SKM-1 treated with dmso at 0.1 percent for 144 hours (cell line): ENCODE data around the gene SGIP1.

Experiments used
- DNase-seq: peaks from one replicate; lab custom pipeline; 2025; ENCODE audit not compliant: unreplicated experiment; lab: John Stamatoyannopoulos, UW

The SGIP1 gene

GRCh38 chr1:66533804-66534740, at the start of gene SGIP1:
TSS of gene SGIP1 (plus strand) at chr1:66534153. CDS start at chr1:66534359, 206 bp downstream.
- DNase-seq = no peak

- DNase-seq = no peak
Measured at GRCh38 chr1:66489151-66489550, 44.8 kb upstream of the SGIP1 start.

GRCh38 chr1:66489972-66490601, 43.9 kb upstream of the SGIP1 start:
- DNase-seq = no peak

- no peak for DNase-seq
Measured at GRCh38 chr1:66490816-66491215, 43.1 kb upstream of the SGIP1 start.

- DNase-seq = no peak
Measured at GRCh38 chr1:66492424-66492823, 41.5 kb upstream of the SGIP1 start.

- DNase-seq = no peak
Measured at GRCh38 chr1:66493731-66494130, 40.2 kb upstream of the SGIP1 start.

- no peak for DNase-seq
Measured at GRCh38 chr1:66494482-66494881, 39.5 kb upstream of the SGIP1 start.

- no peak for DNase-seq
Measured at GRCh38 chr1:66495495-66495894, 38.5 kb upstream of the SGIP1 start.

GRCh38 chr1:66497910-66498309, 36.0 kb upstream of the SGIP1 start:
- no peak for DNase-seq

GRCh38 chr1:66500301-66500700, 33.7 kb upstream of the SGIP1 start:
- no peak for DNase-seq

GRCh38 chr1:66502086-66502485, 31.9 kb upstream of the SGIP1 start:
- no peak for DNase-seq

GRCh38 chr1:66503841-66504470, 30.0 kb upstream of the SGIP1 start:
- DNase-seq = peak; percentile 46

- DNase-seq = no peak
Measured at GRCh38 chr1:66505671-66506392, 28.1 kb upstream of the SGIP1 start.

- DNase-seq = no peak
Measured at GRCh38 chr1:66506393-66506687, 27.6 kb upstream of the SGIP1 start.

GRCh38 chr1:66506991-66507390, 27.0 kb upstream of the SGIP1 start:
- DNase-seq = no peak

GRCh38 chr1:66510407-66510806, 23.5 kb upstream of the SGIP1 start:
- DNase-seq = no peak

- no peak for DNase-seq
Measured at GRCh38 chr1:66511118-66511517, 22.8 kb upstream of the SGIP1 start.

- DNase-seq = no peak
Measured at GRCh38 chr1:66517959-66518358, 16.0 kb upstream of the SGIP1 start.

- no peak for DNase-seq
Measured at GRCh38 chr1:66518654-66519053, 15.3 kb upstream of the SGIP1 start.

GRCh38 chr1:66519992-66520391, 14.0 kb upstream of the SGIP1 start:
- DNase-seq = no peak

- no peak for DNase-seq
Measured at GRCh38 chr1:66520655-66521054, 13.3 kb upstream of the SGIP1 start.
